ENCODE measurements around the gene LRP5.

- TF ChIP-seq TAF1 (IDR thresholded peaks at IDR 0.05; ENCODE audit: borderline replicate concordance, insufficient read depth, low read length) = no peak
- TF ChIP-seq POLR2AphosphoS5 (IDR thresholded peaks at IDR 0.05; ENCODE audit: low read depth, low read length) = no peak
Observed at GRCh38 chr11:68398995-68399851, 86.8 kb downstream of the LRP5 start.
